GM06990 (cell line): ENCODE results near the gene C11orf86.

Source experiments
- DNase-seq: peaks from one replicate; pipeline ENCODE4 v3.0.0-alpha.2; 2011; ENCODE audit not compliant: insufficient read length; ENCODE audit errors: extremely low read depth
- H3K27me3 ChIP-seq: replicated peaks from 2 replicates; pipeline ENCODE4 v1.6.0; 2011; ENCODE audit warnings: low read length; ENCODE audit not compliant: control insufficient read depth, insufficient read depth
- H3K36me3 ChIP-seq: 2 replicates; pipeline ENCODE4 v1.5.1; 2011; ENCODE audit warnings: low read length; ENCODE audit not compliant: control insufficient read depth, insufficient read depth
- H3K4me3 ChIP-seq: replicated peaks from 2 replicates; pipeline ENCODE4 v1.5.1; 2011; ENCODE audit warnings: low read depth, mild to moderate bottlenecking, control low read depth, low read length
- CTCF ChIP-seq: IDR thresholded peaks from 2 replicates; pipeline ENCODE4 v1.5.1; 2011; ENCODE audit warnings: low read length, control low read depth, mild to moderate bottlenecking, inconsistent platforms; ENCODE audit not compliant: insufficient read depth, poor library complexity, severe bottlenecking

C11orf86 gene

GRCh38 chr11:66981976-66982578 lies 7.0 kb downstream of the C11orf86 start:
- no peak for TF ChIP-seq CTCF
- H3K4me3 ChIP-seq, result no peak overlapping the region

GRCh38 chr11:66983275-66983924 lies 8.3 kb downstream of the C11orf86 start:
- Histone ChIP-seq H3K36me3 (no peaks in the 10 kb centered on the region), H3K4me3 (no peak overlapping the region), H3K27me3 (no peaks in the 10 kb centered on the region)
- TF ChIP-seq CTCF, result no peak
- no peak for DNase-seq

More at GRCh38 chr11:66981976-66982578, 7.0 kb downstream of the C11orf86 start:
- Histone ChIP-seq H3K36me3 (no peaks in the 10 kb centered on the region), H3K27me3 (no peaks in the 10 kb centered on the region)
- no peak for DNase-seq

GRCh38 chr11:66985508-66986177 lies 10.5 kb downstream of the C11orf86 start:
- H3K36me3 ChIP-seq, result no peaks in the 10 kb centered on the region
- no peak overlapping the region for H3K4me3 ChIP-seq
- H3K27me3 ChIP-seq, result no peaks in the 10 kb centered on the region
- TF ChIP-seq CTCF, result no peak
- no peak for DNase-seq

- DNase-seq, result no peak
- TF ChIP-seq CTCF, result no peak
- H3K4me3 ChIP-seq, result no peak overlapping the region
- H3K27me3 ChIP-seq, result no peaks in the 10 kb centered on the region
- no peaks in the 10 kb centered on the region for H3K36me3 ChIP-seq
These were observed 11.1 kb downstream of the C11orf86 start for GRCh38 chr11:66986178-66986545.

- Histone ChIP-seq H3K36me3 (no peaks in the 10 kb centered on the region), H3K27me3 (no peaks in the 10 kb centered on the region), H3K4me3 (no peak overlapping the region)
- DNase-seq, result no peak
- TF ChIP-seq CTCF, result no peak
These were observed 12.1 kb downstream of the C11orf86 start for GRCh38 chr11:66987158-66987620.
